Measurements from ENCODE around the gene NRXN2.

The NRXN2 gene

GRCh38 chr11:64627371-64627770 is 95.6 kb downstream of the NRXN2 start:
- DNase-seq (ENCODE audit: low read depth) = no peak

GRCh38 chr11:64626637-64627036 is 96.4 kb downstream of the NRXN2 start:
- no peak for DNase-seq (ENCODE audit: low read depth)

- no peak for DNase-seq (ENCODE audit: low read depth)
Measured at GRCh38 chr11:64624883-64625481, 98.0 kb downstream of the NRXN2 start.

- DNase-seq (ENCODE audit: low read depth) = no peak
Measured at GRCh38 chr11:64622681-64623080, 100.3 kb downstream of the NRXN2 start.

GRCh38 chr11:64621283-64622019 is 101.5 kb downstream of the NRXN2 start:
- no peak for DNase-seq (ENCODE audit: low read depth)

- no peak for DNase-seq (ENCODE audit: low read depth)
Measured at GRCh38 chr11:64620381-64620971, 102.5 kb downstream of the NRXN2 start.

- no peak for DNase-seq (ENCODE audit: low read depth)
Measured at GRCh38 chr11:64619811-64620380, 103.1 kb downstream of the NRXN2 start.

- DNase-seq (ENCODE audit: low read depth) = no peak
Measured at GRCh38 chr11:64619196-64619595, 103.8 kb downstream of the NRXN2 start.

GRCh38 chr11:64616817-64617216 is 106.2 kb downstream of the NRXN2 start:
- DNase-seq (ENCODE audit: low read depth) = no peak

- DNase-seq (ENCODE audit: low read depth) = no peak
Measured at GRCh38 chr11:64614917-64615316, 108.1 kb downstream of the NRXN2 start.

- DNase-seq (ENCODE audit: low read depth) = no peak
Measured at GRCh38 chr11:64613648-64614047, 109.3 kb downstream of the NRXN2 start.

GRCh38 chr11:64611869-64612646 is 110.9 kb downstream of the NRXN2 start:
- no peak for DNase-seq (ENCODE audit: low read depth)

GRCh38 chr11:64611176-64611575 is 111.8 kb downstream of the NRXN2 start:
- no peak for DNase-seq (ENCODE audit: low read depth)

GRCh38 chr11:64610596-64610995 is 112.4 kb downstream of the NRXN2 start:
- DNase-seq (ENCODE audit: low read depth) = no peak

GRCh38 chr11:64609436-64610047 is 113.5 kb downstream of the NRXN2 start:
- no peak for DNase-seq (ENCODE audit: low read depth)

GRCh38 chr11:64608636-64609035 is 114.4 kb downstream of the NRXN2 start:
- DNase-seq (ENCODE audit: low read depth) = no peak

- DNase-seq (ENCODE audit: low read depth) = no peak
Measured at GRCh38 chr11:64608046-64608445, 115.0 kb downstream of the NRXN2 start.

- no peak for DNase-seq (ENCODE audit: low read depth)
Measured at GRCh38 chr11:64607381-64607985, 115.5 kb downstream of the NRXN2 start.

GRCh38 chr11:64606796-64607380 is 116.1 kb downstream of the NRXN2 start:
- no peak for DNase-seq (ENCODE audit: low read depth)

- no peak for DNase-seq (ENCODE audit: low read depth)
Measured at GRCh38 chr11:64605656-64606585, 117.1 kb downstream of the NRXN2 start.

Data from stimulated activated CD8-positive, alpha-beta memory T cell treated with anti-CD3 and anti-CD28 coated beads, Interleukin-7, amount 100 ng/mL, for 24 hours (primary cell).